Activated CD8-positive, alpha-beta T cell treated with anti-CD3 and anti-CD28 coated beads for 36 hours (primary cell): ENCODE results near the gene SIRT4. TPM values are rescaled to one million over a fixed set of nuclear protein-coding genes. Genes with fewer than 3 reads are reported as not detected.
A peak's percentile ranks its signal among the peaks of the same experiment; 100 is the strongest.

Source experiments
- ATAC-seq: fragments of 200-7000 bp; cut with Tn5 transposase; one replicate; pipeline ENCODE4 v1.10.0; 2021; ENCODE audit warnings: mild to moderate bottlenecking, moderate library complexity
- CTCF ChIA-PET: fragments of 350-600 bp; sonication (Branson Sonifier 250); formaldehyde crosslinking; loops from one replicate; lab custom pipeline; 2021; ENCODE audit warnings: antibody characterized with exemption; lab: Charles Lee
- POLR2A ChIA-PET: fragments of 350-600 bp; sonication (Branson Sonifier 250); formaldehyde crosslinking; loops from one replicate; lab custom pipeline; 2021; ENCODE audit warnings: antibody characterized with exemption; lab: Charles Lee
- DNase-seq: peaks from one replicate; pipeline ENCODE4 v3.0.0-alpha.2; 2020
- H3K27ac Mint-ChIP-seq: one replicate; pipeline ENCODE4 v1.8.0; 2021; ENCODE audit warnings: mild to moderate bottlenecking, mixed read lengths
- H3K27me3 Mint-ChIP-seq: one replicate; pipeline ENCODE4 v1.8.0; 2021; ENCODE audit warnings: mixed read lengths
- H3K36me3 Mint-ChIP-seq: one replicate; pipeline ENCODE4 v1.8.0; 2021; ENCODE audit warnings: low read depth, mixed read lengths
- H3K4me1 Mint-ChIP-seq: one replicate; pipeline ENCODE4 v1.8.0; 2021; ENCODE audit warnings: low read depth, mixed read lengths
- H3K4me3 Mint-ChIP-seq: one replicate; pipeline ENCODE4 v1.8.0; 2021; ENCODE audit warnings: mild to moderate bottlenecking, moderate library complexity, mixed read lengths
- H3K9me3 Mint-ChIP-seq: one replicate; pipeline ENCODE4 v1.8.0; 2021; ENCODE audit warnings: mixed read lengths
- CTCF ChIP-seq: fragments of 200-600 bp; IDR thresholded peaks from one replicate; pipeline ENCODE4 v1.8.0; 2022; ENCODE audit warnings: antibody characterized with exemption, mild to moderate bottlenecking
- intact Hi-C: fragments of 100-400 bp; cut with micrococcal nuclease; formaldehyde crosslinking; loops from one replicate; pipeline ENCODE4 v1.10.0; 2022
- total RNA-seq, 2 experiments: library from RNA; stranded (reverse); gene quantifications; one replicate each; pipeline ENCODE4 v1.2.3, GENCODE V29; 2021

Gene SIRT4
- total RNA-seq, 2 experiments from 2014 or later = 2.7 to 3.3 TPM

DNA sequence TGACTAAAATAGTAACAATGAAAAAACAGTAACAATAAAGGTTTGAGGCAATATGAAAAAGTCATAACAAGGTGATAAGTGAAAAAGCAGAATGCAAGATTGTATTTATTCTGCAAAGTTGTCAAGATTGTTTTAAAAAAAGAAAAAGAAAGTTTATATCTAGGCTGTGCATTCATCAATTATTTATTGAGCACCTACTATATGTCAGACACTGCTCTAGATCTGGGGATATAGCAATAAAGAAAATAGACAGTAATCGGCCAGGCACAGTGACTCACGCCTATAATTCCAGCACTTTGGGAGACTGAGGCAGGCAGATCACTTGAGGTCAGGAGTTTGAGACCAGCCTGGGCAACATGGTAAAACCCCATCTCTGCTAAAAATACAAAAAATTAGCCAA, 21.7 kb downstream of the SIRT4 start:
- intact Hi-C loops = no loop called here
- ChIA-PET POLR2A (interaction anchor here (8.6 kb wide), 1 partner anchor 32 kb away, joined by 63 read pairs; the partner anchor contains the start of genes RNU4-1 and RNU4-2), CTCF (interaction anchor here (0.9 to 2.3 kb wide), 4 partner anchors 11 to 95 kb away, joined by 3 to 6 read pairs (median 4); partner anchors contain the start of gene SIRT4)
- H3K9me3 Mint-ChIP-seq = no peaks in the 10 kb centered on the region
- no peak overlapping the region for H3K27ac Mint-ChIP-seq
- H3K4me3 Mint-ChIP-seq = no peak overlapping the region
- no peaks in the 10 kb centered on the region for H3K36me3 Mint-ChIP-seq
- no peak for DNase-seq
- ATAC-seq = no peak
- no peaks in the 10 kb centered on the region for H3K27me3 Mint-ChIP-seq
- no peak for TF ChIP-seq CTCF
- H3K4me1 Mint-ChIP-seq = peaks cover 7% of the 10 kb centered on the region

- CTCF ChIA-PET = interaction anchor here (0.7 to 2.3 kb wide), 9 partner anchors 9 to 128 kb away, joined by 3 to 6 read pairs (median 3); no protein-coding TSS in a partner anchor
- ATAC-seq (no peak), DNase-seq (no peak)
- H3K4me1 Mint-ChIP-seq = peaks cover 7% of the 10 kb centered on the region
- peak overlapping the region; percentile 86 for H3K4me3 Mint-ChIP-seq
- no peak overlapping the region for H3K27ac Mint-ChIP-seq
- POLR2A ChIA-PET = interaction anchor here (0.5 to 8.6 kb wide), 4 partner anchors 23 to 1015 kb away, joined by 3 to 63 read pairs (median 4); partner anchors contain the start of genes RNU4-1, RNU4-2 and SIRT4
- TF ChIP-seq CTCF = no peak
- no peaks in the 10 kb centered on the region for H3K9me3 Mint-ChIP-seq
- no peaks in the 10 kb centered on the region for H3K27me3 Mint-ChIP-seq
- intact Hi-C loops = no loop called here
- no peaks in the 10 kb centered on the region for H3K36me3 Mint-ChIP-seq
Measured at GRCh38 chr12:120324841-120325417, 22.8 kb downstream of the SIRT4 start.

DNA sequence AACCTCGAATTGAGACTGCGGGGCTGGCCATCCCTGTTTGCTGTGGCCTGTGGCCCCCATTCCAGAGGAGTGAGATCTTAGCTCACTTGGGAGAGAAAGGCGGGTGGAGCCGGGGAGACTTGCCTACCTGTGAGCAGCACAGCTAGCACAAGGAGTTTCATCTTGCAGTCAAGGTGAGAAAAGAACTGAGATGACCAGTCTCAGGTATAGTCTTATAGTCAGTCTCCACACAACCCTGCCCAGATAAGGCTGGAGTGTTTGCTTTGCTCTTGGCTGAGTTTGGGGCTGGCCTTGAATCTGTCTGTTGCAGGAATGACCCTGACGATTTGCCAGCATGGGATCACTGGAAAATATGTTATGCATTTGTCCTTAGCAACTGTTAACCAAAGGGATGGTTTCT, 25.5 kb downstream of the SIRT4 start, which contains the start of gene PLA2G1B:
Gene PLA2G1B (minus strand): TSS at position 187 of the 400 bp plus-strand sequence. CDS start 26 bp downstream, at position 161.
- intact Hi-C loops = no loop called here
- CTCF ChIA-PET = interaction anchor here (0.7 to 1.9 kb wide), 5 partner anchors 40 to 322 kb away, joined by 3 to 9 read pairs (median 3); partner anchors contain the start of gene POP5

GRCh38 chr12:120328228-120328627, 26.1 kb downstream of the SIRT4 start:
- DNase-seq = no peak
- no peaks in the 10 kb centered on the region for H3K36me3 Mint-ChIP-seq
- intact Hi-C loops = no loop called here
- ChIA-PET CTCF (interaction anchor here (1.9 kb wide), 1 partner anchor 39 kb away, joined by 9 read pairs; no protein-coding TSS in a partner anchor), POLR2A (interaction anchor here (1.2 kb wide), 1 partner anchor 11 kb away, joined by 3 read pairs; no protein-coding TSS in a partner anchor)
- no peak overlapping the region for H3K4me3 Mint-ChIP-seq
- no peaks in the 10 kb centered on the region for H3K9me3 Mint-ChIP-seq
- no peak for TF ChIP-seq CTCF
- H3K4me1 Mint-ChIP-seq = peaks cover 7% of the 10 kb centered on the region
- H3K27me3 Mint-ChIP-seq = no peaks in the 10 kb centered on the region
- no peak overlapping the region for H3K27ac Mint-ChIP-seq
- ATAC-seq = no peak

More for the DNA sequence above, 25.5 kb downstream of the SIRT4 start, which contains the start of gene PLA2G1B:
- H3K9me3 Mint-ChIP-seq = no peaks in the 10 kb centered on the region
- no peak for DNase-seq
- no peaks in the 10 kb centered on the region for H3K36me3 Mint-ChIP-seq
- no peaks in the 10 kb centered on the region for H3K27me3 Mint-ChIP-seq
- no peak for TF ChIP-seq CTCF
- H3K4me3 Mint-ChIP-seq = no peak within 1 kb of the TSS
- no peak within 1 kb of the TSS for H3K27ac Mint-ChIP-seq
- POLR2A ChIA-PET = interaction anchor here (1.2 to 8.6 kb wide), 3 partner anchors 10 to 36 kb away, joined by 3 to 63 read pairs (median 6); partner anchors contain the start of genes RNU4-1, RNU4-2 and SIRT4
- peaks cover 7% of the 10 kb centered on the region for H3K4me1 Mint-ChIP-seq
- ATAC-seq = no peak

DNA sequence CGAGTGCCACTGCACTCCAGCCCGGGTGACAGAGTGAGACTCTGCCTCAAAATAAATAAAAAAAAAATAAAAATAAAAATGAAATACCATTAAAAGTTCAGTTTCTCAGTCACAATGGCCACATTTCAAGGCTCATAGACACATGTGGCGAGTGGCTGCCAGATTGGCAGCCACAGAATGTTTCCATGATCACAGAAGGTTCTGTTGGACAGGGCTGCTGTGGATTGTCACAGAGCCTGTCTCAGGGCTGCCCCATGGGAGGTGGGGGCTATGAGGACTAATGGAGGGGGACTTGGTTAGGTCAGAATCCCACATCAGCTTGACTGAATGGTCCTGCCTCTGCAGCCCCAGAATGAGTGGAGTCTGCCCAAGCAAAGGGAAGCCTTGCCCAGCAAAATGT, 29.3 kb downstream of the SIRT4 start:
- Mint-ChIP-seq H3K36me3 (no peaks in the 10 kb centered on the region), H3K4me1 (no peaks in the 10 kb centered on the region), H3K27ac (no peak overlapping the region), H3K4me3 (no peak overlapping the region), H3K9me3 (peaks cover 2% of the 10 kb centered on the region), H3K27me3 (peaks cover 3% of the 10 kb centered on the region)
- TF ChIP-seq CTCF = no peak
- ChIA-PET CTCF (no interaction called here), POLR2A (interaction anchor here (1.8 kb wide), 1 partner anchor 38 kb away, joined by 6 read pairs; the partner anchor contains the start of gene RNU4-1)
- ATAC-seq (no peak), DNase-seq (no peak)
- intact Hi-C loops = no loop called here
